AG08396 (cell line): Measurements from ENCODE around the gene CACNA1G.

Experiments used
- DNase-seq: peaks from one replicate; pipeline ENCODE4 v3.0.0; 2012; ENCODE audit warnings: low spot score, mixed read lengths

The CACNA1G gene

GRCh38 chr17:50672831-50673551 lies 112.5 kb downstream of the CACNA1G start:
- no peak for DNase-seq

GRCh38 chr17:50675190-50675589 lies 114.7 kb downstream of the CACNA1G start:
- no peak for DNase-seq

GRCh38 chr17:50675627-50676026 lies 115.1 kb downstream of the CACNA1G start:
- DNase-seq, result no peak

GRCh38 chr17:50676065-50676975 lies 115.8 kb downstream of the CACNA1G start:
- no peak for DNase-seq
